VCaP (cell line): Measurements from ENCODE around the gene GALNS.

Experiments used
- H3K27ac ChIP-seq: fragments of 450-650 bp; 2 replicates; pipeline ENCODE4 v1.5.1; 2017
- TF ChIP-seq, protein P1 (sequence below): fragments of 450-650 bp; conservative IDR thresholded peaks from 2 replicates; pipeline ENCODE4 v1.5.1; 2017; ENCODE audit warnings: mild to moderate bottlenecking, moderate library complexity

Gene GALNS

DNA sequence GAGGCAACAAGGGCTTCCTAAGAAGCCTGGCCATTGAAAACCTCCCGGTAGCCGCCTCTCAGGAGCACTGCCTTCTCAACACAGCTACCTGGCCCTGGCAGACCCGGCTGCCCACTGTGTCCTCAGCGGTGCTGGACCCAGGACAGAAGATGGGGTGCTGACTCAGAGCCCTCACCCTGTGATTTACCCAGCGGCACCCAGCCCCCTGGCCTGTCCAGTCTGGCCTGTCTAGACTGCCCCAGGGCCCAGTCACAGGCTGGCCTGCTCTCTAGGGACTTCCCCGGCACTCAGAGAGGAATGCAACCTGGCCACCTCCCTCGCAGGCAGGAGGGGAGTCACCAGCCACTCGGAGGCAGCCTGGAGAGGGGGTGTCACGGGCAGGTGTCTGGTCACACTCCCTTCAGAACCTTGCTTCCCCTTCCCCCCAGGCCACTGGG is 91.8 kb downstream of the GALNS start:
- H3K27ac ChIP-seq: peak overlapping the region; percentile 82; the same call in 1 of the 2 replicates

DNA sequence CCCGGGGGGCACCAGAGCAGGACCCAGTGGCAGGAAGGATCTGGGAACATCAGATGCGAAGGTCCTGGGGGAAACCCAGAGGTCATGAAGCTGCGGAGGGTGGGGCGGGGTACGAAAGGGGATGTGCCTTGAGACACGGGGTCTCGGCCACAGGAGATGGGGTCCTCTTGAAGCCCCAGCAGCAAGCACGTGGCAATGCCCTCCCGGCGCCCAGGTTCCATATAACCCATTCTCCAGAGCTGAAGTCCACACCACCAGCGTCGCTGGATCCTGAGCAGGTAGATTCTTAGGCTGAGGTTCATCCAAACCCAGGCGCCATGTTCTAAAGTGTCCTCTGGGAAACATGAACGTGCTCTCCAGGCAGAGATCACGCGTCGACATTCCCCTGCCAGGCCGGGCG is 92.7 kb downstream of the GALNS start:
- TF ChIP-seq, protein P1, sequence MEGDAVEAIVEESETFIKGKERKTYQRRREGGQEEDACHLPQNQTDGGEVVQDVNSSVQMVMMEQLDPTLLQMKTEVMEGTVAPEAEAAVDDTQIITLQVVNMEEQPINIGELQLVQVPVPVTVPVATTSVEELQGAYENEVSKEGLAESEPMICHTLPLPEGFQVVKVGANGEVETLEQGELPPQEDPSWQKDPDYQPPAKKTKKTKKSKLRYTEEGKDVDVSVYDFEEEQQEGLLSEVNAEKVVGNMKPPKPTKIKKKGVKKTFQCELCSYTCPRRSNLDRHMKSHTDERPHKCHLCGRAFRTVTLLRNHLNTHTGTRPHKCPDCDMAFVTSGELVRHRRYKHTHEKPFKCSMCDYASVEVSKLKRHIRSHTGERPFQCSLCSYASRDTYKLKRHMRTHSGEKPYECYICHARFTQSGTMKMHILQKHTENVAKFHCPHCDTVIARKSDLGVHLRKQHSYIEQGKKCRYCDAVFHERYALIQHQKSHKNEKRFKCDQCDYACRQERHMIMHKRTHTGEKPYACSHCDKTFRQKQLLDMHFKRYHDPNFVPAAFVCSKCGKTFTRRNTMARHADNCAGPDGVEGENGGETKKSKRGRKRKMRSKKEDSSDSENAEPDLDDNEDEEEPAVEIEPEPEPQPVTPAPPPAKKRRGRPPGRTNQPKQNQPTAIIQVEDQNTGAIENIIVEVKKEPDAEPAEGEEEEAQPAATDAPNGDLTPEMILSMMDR: no peak

More for the DNA sequence above, 91.8 kb downstream of the GALNS start:
- TF ChIP-seq, protein P1: no peak

More for the DNA sequence above, 92.7 kb downstream of the GALNS start:
- H3K27ac ChIP-seq: peak overlapping the region; percentile 82
